Stimulated activated CD8-positive, alpha-beta memory T cell treated with anti-CD3 and anti-CD28 coated beads, Interleukin-4, amount 100 ng/mL, for 4 hours (primary cell): ENCODE results near the gene MPST.

ENCODE experiments used
- DNase-seq, 2 donors: peaks; one replicate each; pipeline ENCODE4 v3.0.0-alpha.2; 2020; ENCODE audit warnings: low read depth in 2 of 2, low spot score in 1 of 2

Gene MPST

DNA sequence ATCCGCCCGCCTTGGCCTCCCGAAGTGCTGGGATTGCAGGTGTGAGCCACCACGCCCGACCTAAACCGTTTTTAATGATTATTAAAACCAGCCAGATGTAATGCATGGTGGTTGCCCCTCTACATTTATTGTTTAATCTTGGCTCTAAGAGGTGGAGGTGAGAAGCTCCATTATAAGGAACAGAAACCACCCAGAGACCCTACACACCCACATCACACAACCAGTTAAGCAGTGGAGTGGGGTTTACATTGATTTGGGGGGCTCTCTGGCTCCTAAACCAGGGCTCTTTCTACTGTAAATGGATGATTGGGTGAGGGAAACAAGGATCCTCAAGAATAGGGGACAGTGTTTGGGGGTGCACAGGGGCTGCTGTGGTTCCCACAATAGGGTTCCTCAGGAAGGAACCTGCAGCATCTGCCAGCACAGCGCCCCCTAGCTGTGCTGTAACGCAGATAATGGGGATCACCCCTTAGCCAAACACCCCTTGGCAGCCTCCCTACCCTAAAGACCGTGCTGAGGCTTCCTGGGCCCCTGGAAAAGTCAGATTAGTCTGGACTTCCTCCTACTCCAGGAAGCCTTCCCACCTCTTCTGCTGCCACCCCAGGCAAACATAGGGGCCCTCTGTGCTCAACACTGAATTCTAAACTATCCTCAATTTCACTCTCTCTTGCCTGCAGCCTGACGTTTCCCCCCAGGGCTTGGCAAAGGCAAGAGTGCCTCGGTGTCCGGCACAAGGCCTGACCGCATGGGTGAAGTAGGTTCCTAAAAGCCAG, 2.4 kb downstream of the MPST start:
- no peak for DNase-seq

DNA sequence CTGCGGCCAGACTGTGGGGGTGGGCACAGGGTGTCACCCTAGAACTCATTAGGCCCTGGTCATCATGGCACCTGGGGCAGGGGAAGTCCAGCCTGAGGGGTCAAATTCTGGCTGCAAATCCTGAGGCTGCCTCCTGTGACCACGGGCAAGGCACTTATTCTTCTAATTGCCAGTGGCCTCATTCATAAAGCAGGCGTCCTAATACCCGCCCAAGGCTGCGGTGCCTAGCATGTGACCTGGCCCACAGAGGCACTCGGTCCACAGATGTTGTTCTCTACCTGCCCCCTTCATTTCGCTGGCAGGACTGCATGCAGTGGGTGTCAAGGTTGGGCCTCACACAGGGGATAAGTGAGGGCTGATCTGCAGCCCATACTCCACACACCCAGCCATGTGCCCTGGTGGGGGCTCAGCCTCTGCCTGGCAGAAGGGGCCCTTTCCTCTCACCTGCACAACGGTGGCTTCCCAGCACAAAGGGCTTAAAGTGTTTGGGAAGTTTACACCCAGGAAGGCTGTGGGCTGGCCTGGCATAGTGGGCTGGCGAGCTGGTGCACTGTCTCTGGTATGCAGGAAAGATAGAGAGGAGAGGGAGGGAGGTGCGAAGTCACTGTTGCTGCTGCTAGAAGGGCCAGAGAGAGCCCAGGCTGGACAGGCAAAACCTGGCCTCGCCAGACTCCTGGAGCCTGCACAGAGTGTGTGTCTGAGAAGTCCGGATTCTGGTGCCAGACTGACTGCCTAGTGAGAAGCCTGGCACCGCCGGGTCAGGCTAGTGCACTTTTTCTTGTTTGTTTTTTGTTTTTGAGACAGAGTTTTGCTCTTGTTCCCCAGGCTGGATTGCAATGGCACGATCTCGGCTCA, 3.2 kb downstream of the MPST start:
- no peak for DNase-seq

DNA sequence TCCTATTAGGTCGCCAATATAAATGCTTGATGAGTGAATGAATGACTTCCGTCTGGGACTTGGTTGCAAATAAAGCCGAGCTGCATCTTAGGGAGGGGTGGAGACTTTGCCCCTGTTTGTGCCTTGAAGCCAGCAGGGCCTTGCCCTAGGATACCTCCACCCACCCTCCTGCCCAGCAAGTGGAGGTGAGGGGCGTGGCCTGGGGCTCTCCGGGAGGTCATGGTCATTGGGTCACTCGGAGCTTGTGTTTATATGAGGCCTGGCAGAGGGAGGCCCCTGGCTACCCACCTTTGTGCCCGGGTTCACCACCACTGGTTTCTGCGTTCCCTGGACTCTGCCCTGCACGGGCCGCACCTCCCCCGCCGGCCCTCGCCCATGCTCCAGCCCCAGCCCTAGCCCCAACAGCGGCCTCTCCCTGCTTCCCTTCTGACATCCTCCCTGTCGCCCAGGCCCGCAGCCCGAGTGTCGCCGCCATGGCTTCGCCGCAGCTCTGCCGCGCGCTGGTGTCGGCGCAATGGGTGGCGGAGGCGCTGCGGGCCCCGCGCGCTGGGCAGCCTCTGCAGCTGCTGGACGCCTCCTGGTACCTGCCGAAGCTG, 4.3 kb downstream of the MPST start:
- no peak for DNase-seq

DNA sequence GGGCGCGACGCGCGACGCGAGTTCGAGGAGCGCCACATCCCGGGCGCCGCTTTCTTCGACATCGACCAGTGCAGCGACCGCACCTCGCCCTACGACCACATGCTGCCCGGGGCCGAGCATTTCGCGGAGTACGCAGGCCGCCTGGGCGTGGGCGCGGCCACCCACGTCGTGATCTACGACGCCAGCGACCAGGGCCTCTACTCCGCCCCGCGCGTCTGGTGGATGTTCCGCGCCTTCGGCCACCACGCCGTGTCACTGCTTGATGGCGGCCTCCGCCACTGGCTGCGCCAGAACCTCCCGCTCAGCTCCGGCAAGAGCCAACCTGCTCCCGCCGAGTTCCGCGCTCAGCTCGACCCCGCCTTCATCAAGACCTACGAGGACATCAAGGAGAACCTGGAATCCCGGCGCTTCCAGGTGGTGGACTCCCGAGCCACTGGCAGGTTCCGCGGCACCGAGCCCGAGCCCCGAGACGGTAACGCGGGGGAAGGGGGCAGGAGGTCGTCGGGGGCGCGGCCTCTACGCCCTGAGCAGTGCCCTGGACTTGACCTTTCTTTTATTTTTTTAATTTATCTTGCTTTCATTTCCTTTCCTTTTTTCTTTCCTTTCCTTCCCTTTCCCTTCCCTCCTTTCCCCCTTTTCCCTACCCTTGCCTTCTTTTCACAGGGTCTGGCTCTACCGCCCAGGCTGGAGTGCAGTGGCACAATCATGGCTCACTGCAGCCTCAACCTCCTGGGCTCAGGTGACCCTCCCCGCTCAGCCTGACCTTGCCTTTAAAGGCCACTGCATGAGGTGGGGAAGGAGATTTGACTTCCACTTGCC, 5.0 kb downstream of the MPST start:
- no peak for DNase-seq

DNA sequence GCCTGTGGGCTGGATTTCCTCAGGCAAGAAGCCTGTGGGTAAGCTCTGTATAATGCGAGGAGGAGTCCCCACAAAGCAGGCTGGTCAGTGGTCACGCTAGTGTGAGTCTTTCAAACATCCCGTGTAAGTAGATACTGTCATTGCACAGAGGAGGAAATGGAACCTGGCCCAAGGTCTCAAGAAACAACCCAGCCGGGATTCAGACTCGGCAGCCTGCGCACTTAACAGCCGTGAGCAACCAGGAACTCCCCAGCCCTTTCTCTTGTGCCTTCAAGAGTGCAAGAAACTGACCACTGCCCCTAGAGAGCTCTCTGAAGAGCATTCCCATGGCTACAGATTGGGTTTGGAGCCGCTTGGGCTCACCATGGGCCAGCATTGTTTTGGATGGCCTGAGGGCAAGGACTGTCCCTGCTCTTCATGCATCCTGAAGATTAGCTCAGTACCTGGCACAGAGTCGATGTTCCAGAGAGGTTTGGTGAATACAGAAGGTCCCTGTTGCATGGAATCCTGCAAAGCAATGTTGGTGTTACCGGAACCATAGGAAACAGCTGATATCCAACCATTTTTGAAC, 6.0 kb downstream of the MPST start:
- DNase-seq = no peak

DNA sequence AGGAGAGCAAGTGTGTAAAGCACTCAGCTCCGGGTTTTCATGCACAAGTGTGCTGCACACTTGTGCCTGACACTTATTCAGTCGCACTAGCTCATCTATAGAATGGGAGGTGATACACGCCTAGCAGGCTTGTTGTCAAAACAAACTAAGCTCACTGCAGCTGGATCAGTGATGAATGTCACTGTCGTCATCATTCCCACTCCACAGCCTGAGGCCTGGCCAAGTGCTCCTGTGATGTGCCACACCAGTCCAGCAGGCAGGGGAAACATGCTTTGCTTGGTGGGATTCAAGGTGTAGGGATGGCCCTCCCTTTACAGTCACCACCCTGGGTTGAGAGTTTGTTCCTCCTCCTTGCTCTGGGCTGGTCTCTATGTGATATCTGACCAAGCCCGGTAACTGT, 6.8 kb downstream of the MPST start:
- DNase-seq = no peak

GRCh38 chr22:37027556-37027955, 8.0 kb downstream of the MPST start:
- no peak for DNase-seq

DNA sequence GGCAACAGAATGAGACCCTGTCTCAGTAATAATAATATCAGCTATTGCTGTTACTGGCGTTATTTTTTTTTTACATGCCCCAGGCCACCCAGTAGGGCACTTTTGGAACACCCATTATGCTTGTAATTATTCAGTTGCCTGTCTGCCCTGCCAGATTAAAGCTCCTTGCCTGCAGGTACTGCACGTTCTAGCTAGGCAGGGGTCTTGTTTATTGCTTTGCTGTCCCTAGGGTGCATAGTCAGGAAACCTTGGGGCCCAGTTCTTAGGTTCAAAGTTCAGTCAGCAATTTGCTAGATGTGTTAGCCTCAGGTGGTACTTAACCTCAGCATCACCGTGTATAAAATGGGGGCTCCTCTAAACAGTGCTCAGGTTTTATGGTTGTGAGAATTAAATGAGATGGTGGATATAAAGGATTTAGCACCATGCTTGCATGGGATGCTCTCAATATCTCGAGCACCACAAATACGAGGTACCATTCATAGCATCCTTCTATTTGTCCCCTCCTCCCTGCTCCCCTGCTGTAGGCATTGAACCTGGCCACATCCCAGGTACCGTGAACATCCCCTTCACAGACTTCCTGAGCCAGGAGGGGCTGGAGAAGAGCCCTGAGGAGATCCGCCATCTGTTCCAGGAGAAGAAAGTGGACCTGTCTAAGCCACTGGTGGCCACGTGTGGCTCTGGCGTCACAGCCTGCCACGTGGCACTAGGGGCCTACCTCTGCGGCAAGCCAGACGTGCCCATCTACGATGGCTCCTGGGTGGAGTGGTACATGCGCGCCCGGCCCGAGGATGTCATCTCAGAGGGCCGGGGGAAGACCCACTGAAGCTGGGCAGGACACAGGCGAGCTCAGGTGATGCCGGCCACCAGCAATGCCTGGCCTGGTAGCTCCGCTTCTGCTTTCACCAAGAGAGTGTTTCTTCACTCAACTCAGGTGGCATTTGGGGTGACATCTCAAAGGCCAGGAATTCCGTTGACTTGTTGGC, 9.4 kb downstream of the MPST start:
- DNase-seq = no peak

- no peak for DNase-seq
These were observed 11.2 kb downstream of the MPST start for GRCh38 chr22:37030560-37031281.

- DNase-seq = no peak
These were observed 12.6 kb downstream of the MPST start for GRCh38 chr22:37032134-37032534.

DNA sequence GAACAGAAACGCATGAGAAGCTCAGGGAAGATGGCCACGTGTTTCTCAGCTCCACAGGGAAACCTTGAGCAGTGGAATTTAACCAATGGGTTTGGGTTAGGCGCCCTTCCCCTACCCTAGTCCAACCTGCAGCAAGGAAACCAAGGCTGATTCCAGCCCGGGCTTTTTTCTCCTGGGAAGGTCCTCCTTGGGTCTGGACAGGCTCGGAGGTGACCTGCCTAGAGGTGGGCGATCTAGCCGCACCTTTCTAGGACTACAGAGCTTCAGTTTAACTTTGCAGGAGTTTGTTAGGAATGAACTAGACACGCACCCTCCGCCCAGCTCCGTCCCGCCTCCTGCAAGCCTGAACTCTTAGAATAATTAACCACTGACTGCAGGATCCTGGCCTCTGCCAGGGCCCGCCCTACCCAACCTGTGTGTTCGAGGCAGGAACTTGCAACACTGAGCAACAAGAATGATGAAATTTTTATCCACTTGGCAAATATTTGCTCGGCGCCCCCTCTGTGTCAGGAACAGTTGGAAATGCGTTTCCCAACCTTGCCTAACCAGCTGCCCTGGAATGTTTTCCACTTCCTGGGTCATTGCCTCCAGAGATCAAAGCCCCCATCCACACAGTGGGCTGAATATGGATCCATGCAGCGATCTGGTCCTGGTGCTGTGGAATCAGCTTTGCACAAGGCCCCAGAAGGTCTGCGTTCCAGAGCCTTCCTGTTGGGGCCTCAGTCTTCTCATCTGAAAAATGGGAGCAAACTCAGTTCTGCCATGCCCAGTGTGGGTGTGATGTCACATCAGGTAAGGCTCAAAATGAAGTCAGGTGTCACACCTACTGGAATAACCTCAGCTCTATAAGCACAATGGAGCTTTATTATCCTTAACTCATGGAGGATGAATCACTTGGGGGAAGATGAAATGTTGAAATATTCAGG, 13.3 kb downstream of the MPST start:
- DNase-seq = no peak

GRCh38 chr22:37033605-37034430, 14.3 kb downstream of the MPST start:
- no peak for DNase-seq

DNA sequence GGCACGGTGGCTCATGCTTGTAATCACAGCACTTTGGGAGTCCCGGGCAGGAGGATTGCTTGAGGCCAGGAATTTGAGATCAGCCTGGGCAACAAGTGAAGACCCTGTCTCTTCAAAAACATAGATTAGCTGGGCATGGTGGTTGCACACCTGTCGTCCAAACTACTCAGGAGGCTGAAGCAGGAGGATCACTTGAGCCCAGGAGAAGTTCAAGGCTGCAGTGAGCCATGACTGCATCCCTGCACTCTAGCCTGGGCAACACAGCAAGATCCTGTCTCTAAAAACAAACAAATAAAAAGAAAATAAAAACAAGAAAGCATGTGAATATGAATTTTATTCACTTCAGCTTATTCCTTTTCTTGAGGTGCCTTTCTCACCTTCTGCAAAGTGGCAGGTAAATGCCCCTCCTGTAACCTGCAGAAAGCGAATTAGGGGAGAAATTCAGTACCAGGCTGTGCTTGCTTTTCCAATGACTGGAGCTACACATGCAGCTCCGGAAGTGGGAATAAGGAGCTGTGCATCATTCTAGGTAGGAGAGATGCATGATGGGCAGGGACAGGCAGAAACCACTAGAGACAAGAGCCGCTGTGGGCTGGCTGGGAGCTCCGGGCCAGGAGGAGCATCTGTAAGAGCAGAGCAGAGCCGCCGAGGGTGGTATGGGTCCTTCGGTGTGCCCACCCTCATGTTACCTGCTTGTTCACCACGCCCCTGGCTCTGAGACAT, 17.3 kb downstream of the MPST start:
- DNase-seq = no peak

DNA sequence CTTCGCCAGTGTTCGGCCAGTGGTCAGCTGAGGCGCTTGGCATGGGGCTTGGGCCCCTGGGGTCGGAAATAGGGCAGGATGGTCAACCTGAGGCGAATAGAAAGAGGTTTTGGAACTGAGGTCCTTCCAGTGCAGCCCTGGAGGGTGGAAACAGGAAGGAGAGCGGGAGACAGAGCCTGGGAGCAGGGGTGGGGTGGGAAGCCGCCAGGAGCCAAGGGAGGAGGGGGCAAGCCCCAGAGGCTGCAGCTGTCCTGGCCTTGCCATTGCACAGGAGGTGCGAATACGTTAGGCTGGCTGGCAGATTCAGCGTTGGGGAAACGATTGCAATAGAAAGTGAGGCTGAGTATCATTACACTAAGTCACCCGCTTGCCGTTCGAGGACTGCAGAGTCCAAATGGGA, 18.1 kb downstream of the MPST start:
- no peak for DNase-seq

DNA sequence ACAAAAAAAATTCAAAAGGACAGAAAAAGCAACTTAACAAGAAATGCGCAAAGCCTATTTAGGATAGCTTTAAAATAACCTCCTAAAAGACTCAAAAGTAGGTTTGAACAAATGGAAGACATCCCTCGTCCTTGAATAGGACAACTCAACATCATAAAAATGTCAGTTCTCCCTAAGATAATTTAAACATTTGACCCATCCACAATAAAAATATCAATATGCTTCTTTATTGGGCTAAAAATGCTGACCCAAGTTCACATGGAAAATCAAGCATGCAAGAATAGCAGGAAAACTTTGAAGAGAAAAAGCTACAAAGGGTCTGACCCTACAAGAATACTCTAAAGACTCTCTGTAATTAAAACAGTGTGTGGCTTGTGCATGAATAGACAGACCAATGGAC, 19.9 kb downstream of the MPST start:
- DNase-seq = no peak

DNA sequence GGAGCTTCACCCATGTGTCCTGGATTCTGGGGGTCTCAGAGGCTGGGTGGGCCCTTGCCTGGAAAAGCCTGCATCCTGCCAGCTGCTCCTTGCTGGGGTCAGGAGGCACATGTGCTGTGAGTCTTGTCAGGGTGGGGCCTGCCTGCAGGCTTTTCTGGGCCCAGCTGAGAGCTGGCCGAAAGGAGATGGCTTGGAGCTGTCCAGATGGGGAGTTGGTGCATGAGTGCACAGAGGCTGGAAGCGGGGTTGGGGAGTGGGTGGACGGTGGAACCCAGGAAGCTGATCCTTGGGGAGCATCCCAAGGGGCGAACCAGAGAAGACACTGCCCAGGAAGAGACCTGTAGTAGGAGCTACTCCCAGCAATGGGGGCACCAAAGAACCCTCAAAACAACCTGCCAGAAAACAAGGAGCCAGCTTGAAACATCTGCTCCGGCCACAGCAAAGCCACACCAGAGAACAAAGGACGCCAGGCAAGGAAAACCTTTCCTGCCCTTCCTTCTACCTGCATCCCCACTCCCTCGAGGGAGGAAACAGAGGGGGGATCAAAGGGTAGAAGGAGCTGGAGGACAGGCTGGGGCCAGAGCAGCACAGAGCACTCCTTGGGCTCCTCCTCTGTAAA, 23.8 kb downstream of the MPST start:
- no peak for DNase-seq
